ENCODE measurements around the gene GABBR1. TPM values are rescaled to one million over a fixed set of nuclear protein-coding genes. Genes with fewer than 3 reads are reported as not detected.

GABBR1 gene
- total RNA-seq, 2 experiments from 2014 or later = 12.9 to 37.1 TPM

DNA sequence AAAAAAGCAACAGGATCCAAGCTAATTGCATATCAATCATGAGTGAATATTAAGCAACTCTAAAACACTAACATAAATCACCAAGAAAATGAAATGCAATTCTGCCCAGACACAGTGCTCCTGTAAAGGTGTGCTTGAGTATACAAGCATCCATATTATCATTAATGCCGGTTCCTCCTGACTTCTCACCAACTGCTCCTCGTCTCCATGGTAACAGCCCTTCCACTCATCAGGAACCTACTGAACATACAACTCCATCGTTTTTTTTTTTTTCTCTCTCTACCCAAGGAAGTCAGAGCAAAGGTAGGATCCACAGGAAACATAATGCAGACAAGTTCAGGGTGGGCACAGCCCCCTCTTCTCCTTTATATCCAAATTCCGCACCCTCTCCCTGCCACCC lies 12.4 kb downstream of the GABBR1 start:
- no TSS peak for BruUV-seq (replicated peaks)
- Histone ChIP-seq H3K79me2 (ENCODE audit: insufficient read depth, low read depth, low read length) (no peaks in the 10 kb centered on the region), H4K20me1 (ENCODE audit: insufficient read depth, low read length) (no peaks in the 10 kb centered on the region), H3K9me3 (ENCODE audit: low read length) (no peaks in the 10 kb centered on the region), H2AFZ (ENCODE audit: low read length) (no peak overlapping the region), H3K9me2 (ENCODE audit: insufficient read depth, low read length) (no peaks in the 10 kb centered on the region), H3K27ac (ENCODE audit: low read depth, low read length, poor library complexity, severe bottlenecking) (no peak overlapping the region), H3K4me3 (ENCODE audit: low read depth, low read length, poor library complexity, severe bottlenecking) (no peak overlapping the region), H3K4me1 (ENCODE audit: insufficient read depth, low read length, poor library complexity, severe bottlenecking) (no peaks in the 10 kb centered on the region), H3K36me3 (ENCODE audit: insufficient read depth, low read length) (peaks cover 7% of the 10 kb centered on the region; the same call in 1 of the 2 replicates), H3K4me2 (ENCODE audit: low read length) (no peak overlapping the region)
- DNase-seq (ENCODE audit: low spot score) = no peak
- no peak for TF ChIP-seq EZH2phosphoT487 (IDR thresholded peaks at IDR 0.05; ENCODE audit: borderline replicate concordance, low read depth, low read length)
- TF ChIP-seq, protein P1, sequence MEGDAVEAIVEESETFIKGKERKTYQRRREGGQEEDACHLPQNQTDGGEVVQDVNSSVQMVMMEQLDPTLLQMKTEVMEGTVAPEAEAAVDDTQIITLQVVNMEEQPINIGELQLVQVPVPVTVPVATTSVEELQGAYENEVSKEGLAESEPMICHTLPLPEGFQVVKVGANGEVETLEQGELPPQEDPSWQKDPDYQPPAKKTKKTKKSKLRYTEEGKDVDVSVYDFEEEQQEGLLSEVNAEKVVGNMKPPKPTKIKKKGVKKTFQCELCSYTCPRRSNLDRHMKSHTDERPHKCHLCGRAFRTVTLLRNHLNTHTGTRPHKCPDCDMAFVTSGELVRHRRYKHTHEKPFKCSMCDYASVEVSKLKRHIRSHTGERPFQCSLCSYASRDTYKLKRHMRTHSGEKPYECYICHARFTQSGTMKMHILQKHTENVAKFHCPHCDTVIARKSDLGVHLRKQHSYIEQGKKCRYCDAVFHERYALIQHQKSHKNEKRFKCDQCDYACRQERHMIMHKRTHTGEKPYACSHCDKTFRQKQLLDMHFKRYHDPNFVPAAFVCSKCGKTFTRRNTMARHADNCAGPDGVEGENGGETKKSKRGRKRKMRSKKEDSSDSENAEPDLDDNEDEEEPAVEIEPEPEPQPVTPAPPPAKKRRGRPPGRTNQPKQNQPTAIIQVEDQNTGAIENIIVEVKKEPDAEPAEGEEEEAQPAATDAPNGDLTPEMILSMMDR (conservative IDR thresholded peaks at IDR 0.05; ENCODE audit: low read length) = no peak
- intact Hi-C loops (cut with micrococcal nuclease; ENCODE audit: unreplicated experiment) = no loop called here
- ChIA-PET CTCF (ENCODE audit: unreplicated experiment) (interaction anchor here (0.6 kb wide), 1 partner anchor 33 kb away, joined by 3 read pairs; no protein-coding TSS in a partner anchor), POLR2A (interaction anchor here (0.8 kb wide), 1 partner anchor 30 kb away, joined by 3 read pairs; no protein-coding TSS in a partner anchor)

DNA sequence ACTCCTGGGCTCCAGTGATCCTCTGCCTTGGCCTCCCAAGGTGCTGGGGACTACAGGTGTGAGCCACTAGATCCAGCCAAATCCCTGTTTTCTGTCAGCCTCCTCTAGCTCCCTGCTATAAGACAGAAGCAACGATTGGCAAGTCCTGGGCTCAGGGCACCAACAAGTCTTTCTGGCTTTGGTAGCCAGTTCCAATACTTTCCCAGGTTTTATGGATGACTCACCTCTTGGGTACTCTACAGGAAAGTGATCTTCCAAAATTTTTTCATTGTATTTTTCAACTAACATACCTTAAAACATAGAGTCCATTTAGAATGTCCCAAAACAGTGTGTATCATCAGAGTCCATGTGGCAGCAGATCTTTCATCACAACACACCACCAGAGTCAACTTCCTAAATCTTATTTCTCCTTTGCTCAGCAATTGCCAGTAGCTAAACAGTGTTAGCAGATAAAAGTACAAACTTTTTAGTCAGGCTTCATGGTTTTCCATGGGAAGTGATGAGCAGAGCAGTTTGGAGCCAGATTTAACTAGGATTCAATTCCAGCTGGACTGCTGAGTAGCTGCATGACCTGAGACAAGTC lies 13.3 kb downstream of the GABBR1 start:
- no peak overlapping the region for H3K27ac ChIP-seq (ENCODE audit: low read depth, low read length, poor library complexity, severe bottlenecking)
- no peak for TF ChIP-seq EZH2phosphoT487 (IDR thresholded peaks at IDR 0.05; ENCODE audit: borderline replicate concordance, low read depth, low read length)
- TF ChIP-seq, protein P1 (conservative IDR thresholded peaks at IDR 0.05; ENCODE audit: low read length) = no peak
- no peak overlapping the region for H3K4me3 ChIP-seq (ENCODE audit: low read depth, low read length, poor library complexity, severe bottlenecking)
- no peaks in the 10 kb centered on the region for H3K9me2 ChIP-seq (ENCODE audit: insufficient read depth, low read length)
- H2AFZ ChIP-seq (ENCODE audit: low read length) = no peak overlapping the region
- H3K79me2 ChIP-seq (ENCODE audit: insufficient read depth, low read depth, low read length) = no peaks in the 10 kb centered on the region
- BruUV-seq (replicated peaks) = no TSS peak
- peaks cover 7% of the 10 kb centered on the region; the same call in 1 of the 2 replicates for H3K36me3 ChIP-seq (ENCODE audit: insufficient read depth, low read length)
- H3K4me2 ChIP-seq (ENCODE audit: low read length) = no peak overlapping the region
- H3K9me3 ChIP-seq (ENCODE audit: low read length) = no peaks in the 10 kb centered on the region
- intact Hi-C loops (cut with micrococcal nuclease; ENCODE audit: unreplicated experiment) = no loop called here
- CTCF ChIA-PET (ENCODE audit: unreplicated experiment) = no interaction called here
- DNase-seq (ENCODE audit: low spot score) = no peak
- POLR2A ChIA-PET = interaction anchor here (0.8 kb wide), 1 partner anchor 31 kb away, joined by 3 read pairs; no protein-coding TSS in a partner anchor
- no peaks in the 10 kb centered on the region for H4K20me1 ChIP-seq (ENCODE audit: insufficient read depth, low read length)
- H3K4me1 ChIP-seq (ENCODE audit: insufficient read depth, low read length, poor library complexity, severe bottlenecking) = no peaks in the 10 kb centered on the region
